H9 (cell line): Measurements from ENCODE around the gene RSBN1L. TPM values are rescaled to one million over a fixed set of nuclear protein-coding genes. Genes with fewer than 3 reads are reported as not detected.

Source experiments
- DNase-seq: peaks from one replicate; pipeline ENCODE4 v3.0.0-alpha.2; 2017
- H2AFZ ChIP-seq: one replicate; pipeline ENCODE4 v1.6.1; 2013; ENCODE audit warnings: mild to moderate bottlenecking, low read length, control low read depth, moderate library complexity
- H2AK5ac ChIP-seq: 2 replicates; pipeline ENCODE4 v1.6.1; 2013; ENCODE audit warnings: low read length, control low read depth, mixed read lengths; ENCODE audit not compliant: insufficient read length
- H2BK120ac ChIP-seq: one replicate; pipeline ENCODE4 v1.6.1; 2013; ENCODE audit warnings: low read depth, mild to moderate bottlenecking, low read length, control low read depth, inconsistent platforms; ENCODE audit not compliant: poor library complexity, severe bottlenecking
- H2BK12ac ChIP-seq: 2 replicates; pipeline ENCODE4 v1.6.1; 2013; ENCODE audit warnings: low read length, control low read depth, mixed read lengths, low read depth; ENCODE audit not compliant: insufficient read length
- H2BK15ac ChIP-seq: 2 replicates; pipeline ENCODE4 v1.6.1; 2013; ENCODE audit warnings: low read depth, low read length, control low read depth
- H2BK20ac ChIP-seq: one replicate; pipeline ENCODE4 v1.6.1; 2013; ENCODE audit warnings: low read depth, mild to moderate bottlenecking, low read length, control low read depth, inconsistent platforms; ENCODE audit not compliant: poor library complexity, severe bottlenecking
- H2BK5ac ChIP-seq: 2 replicates; pipeline ENCODE4 v1.6.1; 2013; ENCODE audit warnings: low read length, control low read depth, mixed read lengths; ENCODE audit not compliant: insufficient read length
- H3K14ac ChIP-seq: 2 replicates; pipeline ENCODE4 v1.6.1; 2013; ENCODE audit warnings: low read length, control low read depth; ENCODE audit not compliant: insufficient read depth
- H3K18ac ChIP-seq: 2 replicates; pipeline ENCODE4 v1.6.1; 2013; ENCODE audit warnings: low read depth, mild to moderate bottlenecking, mixed read lengths, low read length, control low read depth; ENCODE audit not compliant: insufficient read length
- H3K23ac ChIP-seq: 2 replicates; pipeline ENCODE4 v1.6.1; 2013; ENCODE audit warnings: low read length, control low read depth, mixed read lengths, low read depth; ENCODE audit not compliant: insufficient read length
- H3K23me2 ChIP-seq: 2 replicates; pipeline ENCODE4 v1.6.1; 2013; ENCODE audit warnings: low read depth, mild to moderate bottlenecking, mixed read lengths, low read length, control low read depth; ENCODE audit not compliant: insufficient read length, poor library complexity, severe bottlenecking
- H3K27ac ChIP-seq: 2 replicates; pipeline ENCODE4 v1.5.1; 2013; ENCODE audit warnings: low read length, control low read depth, mixed read lengths, low read depth; ENCODE audit not compliant: insufficient read length
- H3K27me3 ChIP-seq: 2 replicates; pipeline ENCODE4 v1.6.1; 2013; ENCODE audit warnings: low read length, control low read depth, inconsistent platforms; ENCODE audit not compliant: insufficient read depth
- H3K4ac ChIP-seq: 2 replicates; pipeline ENCODE4 v1.6.1; 2013; ENCODE audit warnings: low read depth, mild to moderate bottlenecking, control low read depth, inconsistent platforms, low read length, moderate library complexity
- H3K4me1 ChIP-seq: 2 replicates; pipeline ENCODE4 v1.6.1; 2013; ENCODE audit warnings: low read length, control low read depth, inconsistent platforms; ENCODE audit not compliant: insufficient read depth
- H3K4me2 ChIP-seq: 2 replicates; pipeline ENCODE4 v1.6.1; 2013; ENCODE audit warnings: low read length, control low read depth, mixed read lengths; ENCODE audit not compliant: insufficient read length, insufficient read depth
- H3K56ac ChIP-seq: 2 replicates; pipeline ENCODE4 v1.6.1; 2013; ENCODE audit warnings: low read depth, mild to moderate bottlenecking, mixed read lengths, low read length, control low read depth; ENCODE audit not compliant: insufficient read length
- H3K79me1 ChIP-seq: 2 replicates; pipeline ENCODE4 v1.6.1; 2013; ENCODE audit warnings: low read depth, mild to moderate bottlenecking, moderate library complexity, low read length, control low read depth, inconsistent platforms; ENCODE audit not compliant: insufficient read depth, poor library complexity, severe bottlenecking
- H3K79me2 ChIP-seq: 2 replicates; pipeline ENCODE4 v1.6.1; 2013; ENCODE audit warnings: low read length, control low read depth, inconsistent platforms; ENCODE audit not compliant: insufficient read depth
- H3K9ac ChIP-seq: 2 replicates; pipeline ENCODE4 v1.6.1; 2013; ENCODE audit warnings: low read length, control low read depth, mixed read lengths; ENCODE audit not compliant: insufficient read length; ENCODE audit errors: extremely low read depth
- H3K9me3 ChIP-seq: one replicate; pipeline ENCODE4 v1.6.1; 2013; ENCODE audit warnings: low read depth, low read length, inconsistent platforms; ENCODE audit not compliant: control insufficient read depth
- H3T11ph ChIP-seq: one replicate; pipeline ENCODE4 v1.6.1; 2013; ENCODE audit warnings: mild to moderate bottlenecking, low read length, control low read depth, inconsistent platforms
- H4K20me1 ChIP-seq: one replicate; pipeline ENCODE4 v1.6.1; 2013; ENCODE audit not compliant: control insufficient read depth, insufficient read length, insufficient read depth
- H4K5ac ChIP-seq: 2 replicates; pipeline ENCODE4 v1.6.1; 2013; ENCODE audit warnings: low read depth, mild to moderate bottlenecking, mixed read lengths, low read length, control low read depth; ENCODE audit not compliant: insufficient read length
- H4K8ac ChIP-seq: replicated peaks from 2 replicates; pipeline ENCODE4 v1.6.1; 2013; ENCODE audit warnings: low read length, control low read depth, mixed read lengths, low read depth; ENCODE audit not compliant: insufficient read length
- H4K91ac ChIP-seq: 2 replicates; pipeline ENCODE4 v1.6.1; 2013; ENCODE audit warnings: low read depth, mild to moderate bottlenecking, moderate library complexity, mixed read lengths, low read length, control low read depth; ENCODE audit not compliant: insufficient read length
- H3K27ac Mint-ChIP-seq, 3 experiments: 2 replicates in 2 of 3; 3 replicates in 1 of 3; pipeline ENCODE4 v1.8.0; 2020 to 2021; ENCODE audit warnings: mixed read lengths in 3 of 3, mild to moderate bottlenecking in 1 of 3, moderate library complexity in 1 of 3
- H3K27me3 Mint-ChIP-seq: 2 replicates; pipeline ENCODE4 v1.8.0; 2021; ENCODE audit warnings: low read depth, mild to moderate bottlenecking, moderate library complexity, mixed read lengths
- H3K36me3 Mint-ChIP-seq, 3 experiments: 2 replicates in 2 of 3; 3 replicates in 1 of 3; pipeline ENCODE4 v1.8.0; 2020 to 2021; ENCODE audit warnings: low read depth in 3 of 3, mixed read lengths in 3 of 3; ENCODE audit not compliant: insufficient read depth in 1 of 3
- H3K4me1 Mint-ChIP-seq, 2 experiments: 2 replicates each; pipeline ENCODE4 v1.8.0; 2020; ENCODE audit warnings: mixed read lengths in 2 of 2
- H3K4me3 Mint-ChIP-seq, 2 experiments: 2 replicates in 1 of 2; 3 replicates in 1 of 2; pipeline ENCODE4 v1.8.0; 2020 to 2021; ENCODE audit warnings: mild to moderate bottlenecking in 2 of 2, mixed read lengths in 2 of 2, moderate library complexity in 1 of 2
- H3K9me3 Mint-ChIP-seq, 2 experiments: 2 replicates in 1 of 2; 3 replicates in 1 of 2; pipeline ENCODE4 v1.8.0; 2020; ENCODE audit warnings: mild to moderate bottlenecking in 2 of 2, mixed read lengths in 2 of 2, moderate library complexity in 1 of 2
- WGBS: extraction: QIAGEN DNeasy Blood & Tissue Kit; methylation state at CpG from one replicate; pipeline ENCODE4 v1.1.7; 2013; ENCODE audit warnings: missing lambda C conversion rate, low lambda C conversion rate, mixed read lengths; ENCODE audit not compliant: insufficient read length; ENCODE audit errors: extremely low coverage; 5-methylcytosine and 5-hydroxymethylcytosine counted together
- total RNA-seq: library from RNA; stranded (reverse); gene quantifications from 2 replicates; pipeline ENCODE4 v1.2.1, GENCODE V29; 2021
- TF ChIP-seq, protein P1 (sequence below): fragments of 200-600 bp; sonication (generic); conservative IDR thresholded peaks from 3 replicates; pipeline ENCODE4 v1.8.0; 2021; ENCODE audit warnings: antibody characterized with exemption, mild to moderate bottlenecking

RSBN1L gene
- total RNA-seq, 1 experiment from 2014 or later, result 20.6 TPM

DNA sequence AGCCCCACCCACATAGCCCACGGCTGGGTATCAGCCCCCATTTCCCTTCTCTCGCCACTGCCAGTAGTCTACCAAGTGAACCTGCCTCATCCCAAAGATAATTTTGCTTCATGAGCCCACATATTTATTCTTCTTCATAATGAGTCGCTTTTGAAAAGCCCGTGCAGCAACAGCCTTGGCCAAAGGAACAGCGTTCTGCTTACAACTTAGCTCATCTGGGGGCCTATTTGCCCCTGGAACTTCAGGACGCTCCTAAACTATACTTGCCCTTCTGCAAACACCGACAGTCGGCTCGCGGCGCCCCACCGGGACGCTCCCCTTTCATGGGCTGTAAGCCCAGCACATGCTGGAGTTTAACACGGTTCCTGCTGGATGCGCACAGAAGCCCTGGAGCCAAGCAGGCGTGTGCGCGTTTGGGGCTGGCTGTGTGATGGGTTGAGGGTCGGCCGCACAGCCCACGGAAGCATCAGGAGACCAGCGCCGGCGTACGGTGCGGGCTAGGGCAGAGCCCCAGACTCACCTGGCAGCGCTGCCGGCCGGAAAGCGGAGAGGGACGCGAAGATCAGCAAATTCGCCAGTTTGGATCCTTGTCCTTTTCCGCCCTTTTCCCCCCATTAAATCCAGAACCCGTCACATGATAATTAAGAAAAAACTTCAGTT lies 101.6 kb downstream of the RSBN1L start:
- no peak overlapping the region for H2BK120ac ChIP-seq
- H3K27me3 ChIP-seq, result no peaks in the 10 kb centered on the region
- H2BK5ac ChIP-seq, result no peak overlapping the region
- no peak overlapping the region for H3K23ac ChIP-seq
- H3K9me3 ChIP-seq, result no peaks in the 10 kb centered on the region
- H2AK5ac ChIP-seq, result no peak overlapping the region
- no peak overlapping the region for H3K27ac ChIP-seq
- peaks cover 5 to 14% (median 10%) of the 10 kb centered on the region in 3 experiments; a peak in 6 of 7 replicates for H3K36me3 Mint-ChIP-seq
- no peaks in the 10 kb centered on the region for H3K79me1 ChIP-seq
- WGBS, result no CpG with 5 or more reads among the region's 35 CpGs
- TF ChIP-seq, protein P1, sequence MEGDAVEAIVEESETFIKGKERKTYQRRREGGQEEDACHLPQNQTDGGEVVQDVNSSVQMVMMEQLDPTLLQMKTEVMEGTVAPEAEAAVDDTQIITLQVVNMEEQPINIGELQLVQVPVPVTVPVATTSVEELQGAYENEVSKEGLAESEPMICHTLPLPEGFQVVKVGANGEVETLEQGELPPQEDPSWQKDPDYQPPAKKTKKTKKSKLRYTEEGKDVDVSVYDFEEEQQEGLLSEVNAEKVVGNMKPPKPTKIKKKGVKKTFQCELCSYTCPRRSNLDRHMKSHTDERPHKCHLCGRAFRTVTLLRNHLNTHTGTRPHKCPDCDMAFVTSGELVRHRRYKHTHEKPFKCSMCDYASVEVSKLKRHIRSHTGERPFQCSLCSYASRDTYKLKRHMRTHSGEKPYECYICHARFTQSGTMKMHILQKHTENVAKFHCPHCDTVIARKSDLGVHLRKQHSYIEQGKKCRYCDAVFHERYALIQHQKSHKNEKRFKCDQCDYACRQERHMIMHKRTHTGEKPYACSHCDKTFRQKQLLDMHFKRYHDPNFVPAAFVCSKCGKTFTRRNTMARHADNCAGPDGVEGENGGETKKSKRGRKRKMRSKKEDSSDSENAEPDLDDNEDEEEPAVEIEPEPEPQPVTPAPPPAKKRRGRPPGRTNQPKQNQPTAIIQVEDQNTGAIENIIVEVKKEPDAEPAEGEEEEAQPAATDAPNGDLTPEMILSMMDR, result no peak
- no peak overlapping the region for H4K91ac ChIP-seq
- peaks cover 9% of the 10 kb centered on the region; the same call in 1 of the 2 replicates for H3K79me2 ChIP-seq
- peak overlapping the region; percentile 74; the same call in 1 of the 2 replicates for H3K14ac ChIP-seq
- H2BK12ac ChIP-seq, result no peak overlapping the region
- H3K4me2 ChIP-seq, result peak overlapping the region; percentile 93
- peak overlapping the region; percentile 80 for H3K9ac ChIP-seq
- peak overlapping the region; percentile 93 to 95 for H3K4me3 Mint-ChIP-seq
- H2AFZ ChIP-seq, result no peak overlapping the region
- peaks cover 25 to 26% of the 10 kb centered on the region in 2 experiments for H3K4me1 Mint-ChIP-seq
- H3K4me1 ChIP-seq, result no peaks in the 10 kb centered on the region
- no peak overlapping the region for H3K56ac ChIP-seq
- H3K23me2 ChIP-seq, result peaks cover 5% of the 10 kb centered on the region
- no peak overlapping the region for H4K8ac ChIP-seq
- H4K20me1 ChIP-seq, result no peaks in the 10 kb centered on the region
- no peaks in the 10 kb centered on the region for H3K27me3 Mint-ChIP-seq
- no peaks in the 10 kb centered on the region for H3K9me3 Mint-ChIP-seq
- no peak overlapping the region for H4K5ac ChIP-seq
- DNase-seq, result no peak
- no peak overlapping the region for H3K4ac ChIP-seq
- no peak overlapping the region for H2BK15ac ChIP-seq
- H3K18ac ChIP-seq, result peak overlapping the region; percentile 43
- H3K27ac Mint-ChIP-seq, result peak overlapping the region; percentile 93 to 98 (median 94)
- H2BK20ac ChIP-seq, result no peak overlapping the region
- H3T11ph ChIP-seq, result no peak overlapping the region
